NCI-H146 treated with DMSO at 0.1 percent for 48 hours (cell line): Measurements from ENCODE around the gene FOSL1.

Experiments used
- DNase-seq: peaks from one replicate; lab custom pipeline; 2025; ENCODE audit not compliant: unreplicated experiment; lab: John Stamatoyannopoulos, UW

The FOSL1 gene

DNA sequence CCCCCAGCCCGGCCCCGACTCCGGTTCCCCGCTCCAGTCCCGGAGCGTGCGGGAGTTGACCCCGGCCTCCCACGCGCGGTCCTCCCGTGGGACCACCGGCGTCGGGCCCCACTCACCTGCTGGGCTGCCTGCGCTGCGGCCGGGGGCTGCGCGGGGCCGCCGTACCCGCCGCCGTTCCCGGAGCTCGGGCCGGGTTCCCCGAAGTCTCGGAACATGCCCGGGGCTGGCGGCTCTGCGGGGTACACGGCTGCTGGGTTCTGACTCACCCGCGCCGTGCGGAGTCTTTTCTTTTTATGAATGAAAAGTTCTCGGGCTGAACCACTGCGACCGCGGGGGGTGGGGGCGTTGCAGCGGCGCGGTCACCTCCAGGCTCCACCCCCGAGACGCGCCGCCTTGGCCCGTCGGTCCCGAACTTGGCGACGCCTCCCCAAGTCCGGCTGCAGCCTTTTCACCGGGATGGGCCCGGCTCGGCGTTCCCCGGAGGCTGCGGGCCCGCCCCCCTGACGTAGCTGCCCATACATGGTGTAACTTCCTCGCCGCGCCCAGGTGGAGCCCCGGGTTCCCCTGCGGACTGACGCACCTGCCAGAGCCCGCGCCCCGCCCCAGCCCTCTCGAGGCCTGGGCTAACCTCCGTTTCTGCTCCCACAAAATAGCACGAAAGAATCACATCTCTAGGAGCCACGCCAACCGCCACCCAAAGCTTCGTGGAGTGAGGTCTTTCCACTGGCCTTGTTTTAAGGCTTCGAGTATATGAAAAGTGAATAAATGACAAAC is at the start of gene FOSL1:
Gene FOSL1 (minus strand): TSS at position 264 of the 774 bp plus-strand sequence. CDS start 49 bp downstream, at position 215.
- DNase-seq, result peak; percentile 68

DNA sequence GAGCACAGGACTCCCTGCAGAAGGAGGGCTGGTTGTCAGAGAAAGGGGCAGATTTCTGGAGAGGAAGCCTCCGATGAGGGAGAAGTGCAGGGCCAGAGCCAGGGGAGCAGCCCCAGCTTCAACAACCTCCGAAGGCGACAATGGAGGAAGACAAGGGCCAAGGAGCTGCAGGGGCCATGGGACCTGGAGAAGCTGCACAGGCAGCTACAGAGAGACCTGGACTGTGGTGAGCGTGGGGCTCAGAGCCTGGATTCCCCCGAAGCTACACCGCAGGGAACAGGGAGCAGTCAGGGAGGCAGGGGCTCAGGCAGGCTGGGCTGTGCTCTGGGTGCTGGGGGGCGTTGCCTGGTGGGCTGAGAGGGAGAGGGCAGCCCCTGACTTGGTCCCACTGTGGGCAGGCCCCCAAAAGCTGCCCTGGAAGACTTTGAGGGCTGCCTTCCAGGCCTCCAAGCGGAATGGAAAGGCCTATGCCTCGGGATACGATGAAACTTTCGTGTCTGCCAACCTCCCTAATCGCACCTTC is 47.5 kb upstream of the FOSL1 start:
- no peak for DNase-seq

DNA sequence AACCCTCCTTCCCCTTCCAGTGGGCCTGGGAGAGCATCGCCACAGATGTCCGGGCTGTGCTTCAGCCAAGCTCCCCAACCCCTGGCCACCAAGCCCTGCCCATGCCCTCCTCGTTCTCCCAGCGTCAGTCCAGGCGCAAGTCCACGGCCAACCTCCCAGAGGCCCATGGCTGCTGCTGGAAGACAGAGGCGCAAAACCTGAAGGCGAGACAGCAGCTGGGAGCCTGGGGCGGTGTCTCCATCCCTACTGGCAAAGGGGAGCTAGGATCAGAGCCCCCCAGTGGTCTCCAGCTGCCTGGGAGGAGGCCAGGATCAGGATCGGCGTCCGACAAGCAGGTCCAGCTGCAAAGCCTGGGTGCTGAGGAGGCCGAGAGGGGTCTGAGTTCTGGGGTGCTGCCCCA is 46.9 kb upstream of the FOSL1 start:
- DNase-seq, result no peak

DNA sequence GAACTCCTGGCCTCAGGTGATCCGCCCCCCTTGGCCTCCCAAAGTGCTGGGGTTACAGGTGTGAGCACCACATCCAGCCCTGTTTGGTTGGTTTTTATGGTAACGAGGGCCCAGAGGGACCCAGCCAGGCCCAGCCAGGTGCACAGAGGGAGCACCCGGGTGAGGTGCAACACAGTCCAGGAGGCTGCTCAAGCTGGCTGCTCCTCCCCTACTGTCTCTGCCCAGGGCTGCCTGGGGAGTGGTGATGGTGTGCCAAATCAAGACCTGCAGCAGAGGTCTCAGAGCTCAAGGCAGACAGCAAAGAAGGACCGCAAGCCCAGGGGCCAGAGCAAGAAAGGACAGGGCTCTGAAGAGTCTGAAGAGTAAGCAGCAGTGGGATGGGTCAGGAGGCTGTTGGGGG is 46.5 kb upstream of the FOSL1 start:
- no peak for DNase-seq

DNA sequence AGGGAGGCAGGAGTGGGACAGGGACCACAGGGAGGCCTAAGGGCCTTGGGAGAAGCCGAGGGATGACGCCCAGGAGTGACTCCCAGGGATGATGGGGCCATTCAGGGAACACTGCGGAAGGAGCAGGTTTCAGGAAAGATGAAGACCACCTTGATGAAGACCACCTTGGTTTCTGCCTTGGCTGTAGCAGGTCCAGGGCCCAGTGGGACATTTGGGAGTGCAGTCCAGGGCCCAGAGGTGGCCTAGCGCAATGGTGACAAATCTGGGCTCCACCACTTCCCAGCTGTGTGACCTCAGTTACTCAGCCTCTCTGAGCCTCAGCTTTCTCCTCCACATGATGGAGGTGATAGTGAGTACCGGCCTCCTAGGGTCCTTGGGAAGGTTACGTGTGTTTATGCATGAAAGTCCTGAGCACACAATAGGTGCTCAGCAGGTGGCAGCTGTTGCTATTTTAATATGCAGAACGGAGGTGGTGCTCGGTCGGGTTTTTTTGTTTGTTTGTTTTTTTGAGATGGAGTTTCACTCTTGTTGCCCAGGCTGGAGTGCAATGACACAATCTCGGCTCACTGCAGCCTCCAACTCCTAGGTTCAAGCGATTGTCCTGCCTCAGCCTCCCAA is 45.9 kb upstream of the FOSL1 start:
- DNase-seq, result no peak

DNA sequence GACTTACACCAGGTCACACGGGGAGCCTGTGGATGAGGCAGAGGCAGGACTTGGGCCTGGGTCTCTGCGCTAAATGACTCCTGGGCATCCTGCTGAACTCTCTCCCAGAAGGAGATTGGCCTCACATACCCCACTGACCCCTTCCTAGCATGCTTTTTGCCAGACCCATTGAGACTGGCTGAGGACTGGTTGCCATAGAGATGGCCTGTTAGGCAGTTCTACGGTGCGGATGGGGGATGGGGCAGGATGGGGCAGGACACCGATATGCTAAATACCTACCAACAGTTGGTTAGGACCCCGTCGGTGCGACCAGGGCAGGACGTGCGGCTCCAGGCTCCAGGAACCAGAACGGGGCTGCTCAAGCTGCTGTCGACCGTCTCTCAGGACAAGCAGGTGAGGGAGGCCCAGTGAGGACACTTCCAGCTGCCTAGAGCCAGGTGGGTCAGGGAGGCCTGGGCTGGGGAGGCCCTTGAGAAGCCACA is 45.3 kb upstream of the FOSL1 start, which contains the start of gene TSGA10IP:
Gene TSGA10IP (plus strand): TSS at position 51 of the 482 bp plus-strand sequence. CDS start 196 bp downstream, at position 247.
- DNase-seq, result no peak

DNA sequence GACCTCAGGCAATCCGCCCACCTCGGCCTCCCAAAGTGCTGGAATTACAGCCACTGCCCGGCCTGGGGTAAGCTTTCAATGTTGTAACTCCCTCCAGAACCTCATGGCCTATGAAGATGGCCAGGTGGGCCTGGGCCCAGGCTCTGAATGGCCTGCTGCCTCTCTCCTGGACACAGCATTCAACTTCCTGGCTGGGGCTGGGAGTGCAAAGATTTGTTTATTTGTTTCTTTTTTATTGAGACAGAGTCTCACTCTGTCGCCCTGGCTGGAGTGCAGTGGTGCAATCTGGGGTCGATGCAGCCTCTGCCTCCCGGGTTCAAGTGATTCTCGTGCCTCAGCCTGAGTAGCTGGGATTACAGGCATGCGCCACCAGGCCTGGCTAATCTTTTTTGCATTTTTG is 44.6 kb upstream of the FOSL1 start:
- no peak for DNase-seq

DNA sequence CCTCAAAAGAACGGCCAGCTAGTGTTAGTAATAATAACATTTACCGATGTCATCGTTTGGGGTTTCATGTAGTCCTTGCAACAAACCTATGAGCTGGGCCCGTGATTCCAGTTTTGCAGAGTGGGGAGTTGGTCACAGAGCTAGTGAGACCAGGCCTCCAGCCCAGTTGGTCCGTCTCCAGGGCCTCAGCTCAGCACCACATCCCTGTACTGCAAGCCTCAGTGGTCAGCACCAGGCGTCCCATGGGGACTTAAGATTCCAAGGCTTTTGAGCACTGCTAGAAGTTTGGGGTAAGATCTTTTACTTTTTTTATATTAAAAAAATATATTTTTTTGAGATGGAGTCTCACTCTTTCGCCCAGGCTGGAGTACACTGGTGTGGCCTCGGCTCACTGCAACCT is 44.0 kb upstream of the FOSL1 start:
- no peak for DNase-seq

DNA sequence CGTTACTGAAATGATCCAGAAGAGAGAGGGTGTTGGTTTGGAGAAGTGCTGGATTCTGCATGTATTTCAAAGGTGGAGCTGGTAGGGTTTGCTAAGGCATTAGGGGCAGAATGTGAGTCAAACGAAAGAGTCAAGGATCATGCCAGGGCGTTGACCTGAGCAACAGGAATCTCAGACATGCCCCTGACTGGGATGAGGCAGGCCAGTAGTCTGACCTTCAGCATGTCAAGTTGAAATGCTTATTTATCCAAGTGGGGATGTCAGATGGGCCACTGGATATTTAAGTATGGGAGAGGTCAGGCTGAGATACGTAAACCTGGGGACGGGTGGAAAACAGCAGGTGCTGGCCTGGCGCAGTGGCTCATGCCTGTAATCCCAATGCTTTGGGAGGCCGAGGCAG is 42.3 kb upstream of the FOSL1 start:
- no peak for DNase-seq

DNA sequence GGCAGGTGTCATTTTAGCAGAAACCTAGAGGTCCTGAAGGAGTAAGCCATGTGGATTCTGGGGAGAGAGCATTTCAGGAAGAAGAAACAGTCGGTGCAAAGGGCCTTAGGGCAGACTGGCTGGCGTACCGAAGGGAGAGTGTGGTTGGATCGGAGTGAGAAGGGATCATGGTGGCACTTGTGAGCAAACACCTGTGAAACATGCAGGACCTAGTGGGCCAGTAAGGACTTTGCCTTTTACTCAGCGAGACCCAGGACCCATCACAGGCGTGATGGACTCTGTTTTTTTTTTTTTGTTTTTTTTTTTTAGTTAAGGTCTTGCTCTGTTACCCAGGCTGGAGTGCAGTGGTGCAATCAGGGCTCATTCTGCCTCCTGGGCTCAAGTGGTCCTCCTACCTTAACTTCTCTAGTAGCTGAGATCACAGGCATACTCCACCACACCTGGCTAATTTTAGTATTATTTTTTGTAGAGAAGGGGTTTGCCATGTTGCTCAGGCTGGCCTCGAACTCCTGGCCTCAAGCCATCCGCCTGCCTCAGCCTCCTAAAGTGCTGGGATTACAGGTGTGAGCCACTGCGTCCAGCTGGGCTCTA is 41.6 kb upstream of the FOSL1 start:
- no peak for DNase-seq

DNA sequence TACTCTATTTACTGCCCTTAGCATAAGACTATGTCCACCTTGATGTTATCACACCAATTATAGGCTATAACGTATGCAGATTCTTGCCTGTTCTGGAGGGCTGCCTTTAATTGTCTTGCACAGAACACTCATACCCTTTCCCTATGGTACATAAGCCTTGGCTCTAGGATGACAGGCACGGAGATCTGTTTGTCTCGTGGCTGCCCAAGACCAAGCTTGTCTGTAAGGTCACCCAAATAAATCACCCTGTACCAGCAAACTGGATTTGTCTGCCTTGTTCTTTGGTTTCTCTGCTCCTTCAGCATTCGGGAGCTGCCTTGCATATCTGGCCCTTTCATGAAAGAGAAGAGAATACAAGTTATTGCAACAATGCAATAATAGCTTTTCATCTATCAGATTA is 37.6 kb upstream of the FOSL1 start:
- DNase-seq, result no peak

DNA sequence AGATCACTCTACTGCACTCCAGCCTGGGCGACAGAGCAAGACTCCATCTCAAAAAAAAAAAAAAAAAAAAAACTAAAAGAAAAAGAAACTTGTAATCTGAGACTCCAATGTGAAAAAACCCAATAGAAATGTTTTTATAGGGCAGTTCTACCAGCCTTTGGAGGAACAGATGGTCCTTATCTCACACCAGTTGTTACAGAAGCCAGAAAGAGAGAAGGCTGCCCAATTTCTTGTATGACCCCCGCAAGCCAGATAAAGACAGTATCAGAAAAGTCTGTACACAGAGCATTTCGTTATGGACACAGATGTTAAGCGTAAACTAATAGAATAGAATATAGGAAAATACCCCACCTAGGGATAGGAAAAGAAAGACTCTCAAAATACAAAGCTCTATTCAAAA is 33.8 kb upstream of the FOSL1 start:
- no peak for DNase-seq

DNA sequence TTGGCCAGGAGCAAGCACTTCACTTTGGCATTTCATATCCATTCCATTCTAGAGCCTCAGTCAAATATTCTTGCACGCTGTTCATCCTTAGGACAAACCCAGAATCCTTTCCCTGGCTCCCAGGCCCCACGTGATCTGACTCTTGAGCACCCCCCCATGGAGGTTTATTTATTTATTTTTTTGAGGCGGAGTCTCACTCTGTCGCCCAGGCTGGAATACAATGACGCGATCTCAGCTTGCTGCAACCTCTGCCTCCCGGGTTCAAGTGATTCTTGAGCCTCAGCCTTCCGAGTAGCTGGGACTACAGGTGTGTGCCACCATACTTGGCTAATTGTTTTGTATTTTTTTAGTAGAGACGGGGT is 32.4 kb upstream of the FOSL1 start:
- DNase-seq, result peak; percentile 11

DNA sequence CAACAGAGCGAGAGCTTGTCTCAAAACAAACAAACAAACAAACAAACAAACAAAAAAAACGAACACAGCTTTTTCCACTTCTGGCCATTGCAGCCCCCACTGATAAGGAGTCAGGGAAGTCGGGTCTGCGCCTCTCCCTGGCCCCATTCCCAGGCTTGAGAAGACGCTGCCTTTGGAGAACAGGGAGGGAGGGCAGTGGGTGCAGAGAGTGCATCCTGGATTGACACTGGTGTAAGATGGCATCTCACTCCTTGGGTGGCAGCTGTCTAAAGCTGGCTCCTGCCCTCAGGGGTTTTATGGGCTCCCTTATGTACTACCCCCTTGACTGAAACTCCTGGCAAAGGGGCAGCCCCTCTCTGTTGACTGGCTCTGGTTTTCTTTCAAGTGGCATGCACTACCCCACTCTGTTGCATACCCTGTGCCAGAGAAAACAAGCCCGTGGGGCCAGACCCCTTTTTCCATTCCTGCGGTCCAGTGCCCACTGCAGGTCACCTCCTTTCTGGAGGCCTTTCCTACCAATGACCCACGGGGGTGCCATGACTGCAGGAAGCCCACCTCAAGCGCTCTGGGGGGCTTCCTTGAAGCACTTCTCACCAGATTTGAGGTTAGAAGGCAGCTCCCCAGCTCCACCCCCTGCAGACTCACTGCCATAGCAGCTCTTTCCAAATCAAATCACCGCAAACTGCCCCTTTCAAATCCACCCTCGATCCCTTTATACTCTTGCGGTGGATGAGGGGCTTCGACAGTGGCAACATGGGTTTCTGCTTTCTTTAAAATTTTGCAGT is 31.8 kb upstream of the FOSL1 start:
- no peak for DNase-seq

DNA sequence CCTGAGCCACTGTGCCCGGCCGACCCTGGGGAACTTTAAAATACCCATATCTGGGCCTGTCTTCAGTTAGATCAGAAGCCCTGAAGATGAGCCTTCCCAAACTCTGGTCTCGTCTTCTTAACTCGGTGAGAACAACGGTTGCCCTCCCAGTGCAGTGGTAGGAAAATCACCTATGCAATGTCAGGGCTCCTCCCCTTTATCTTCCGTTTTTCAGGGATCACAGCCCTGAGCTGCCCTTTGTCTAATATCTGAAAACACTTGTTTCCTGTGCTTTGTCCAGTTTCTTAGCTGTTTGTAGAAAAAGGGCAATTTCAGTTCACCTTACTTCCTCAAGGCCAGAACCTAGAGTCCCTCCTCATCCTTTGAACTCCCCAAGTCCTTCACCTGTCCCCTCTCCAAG is 28.5 kb upstream of the FOSL1 start:
- no peak for DNase-seq

DNA sequence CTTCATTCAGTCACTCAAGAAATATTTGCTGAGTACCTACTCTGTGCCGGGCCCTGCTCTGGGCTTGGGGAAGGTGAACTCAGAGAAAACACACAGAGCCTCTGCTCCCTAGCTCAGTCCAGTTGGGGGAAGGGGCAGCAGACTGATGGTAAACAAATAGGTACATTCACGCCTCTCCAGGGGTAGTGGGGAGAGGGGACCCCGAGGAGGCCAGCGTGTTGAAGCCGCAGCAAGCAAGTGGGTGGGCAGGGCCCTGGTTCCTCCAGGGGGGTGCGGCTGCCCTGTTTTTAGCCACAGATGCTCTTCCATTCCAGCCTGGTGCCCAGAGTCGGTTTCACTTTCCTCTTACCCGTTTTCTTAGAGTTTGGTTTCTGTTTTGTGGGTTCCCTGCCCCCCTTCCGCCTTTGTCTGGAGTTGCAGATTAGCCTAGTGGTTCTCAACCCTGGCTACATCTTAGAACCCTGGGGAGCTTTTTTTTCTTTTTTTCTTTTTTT is 27.8 kb upstream of the FOSL1 start:
- DNase-seq, result no peak

DNA sequence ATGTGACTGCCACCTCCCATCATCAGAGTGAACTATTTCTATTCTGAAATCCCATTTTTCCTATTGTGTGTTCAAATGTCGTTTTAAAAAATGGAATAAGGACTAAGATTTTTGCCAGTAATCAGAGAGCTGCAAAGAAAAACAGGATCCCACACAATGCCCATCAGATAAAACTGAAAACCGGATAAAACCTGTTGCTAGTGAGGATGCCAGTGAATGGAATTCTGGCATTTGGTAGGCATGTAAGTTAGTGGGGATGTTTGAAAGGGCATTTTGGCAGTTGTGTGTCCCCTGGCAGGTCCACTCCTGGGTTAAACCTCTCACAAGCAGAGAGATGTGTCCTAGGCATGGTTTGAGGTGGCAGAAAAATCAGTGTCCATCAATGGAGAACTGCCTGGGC is 25.2 kb upstream of the FOSL1 start:
- no peak for DNase-seq

DNA sequence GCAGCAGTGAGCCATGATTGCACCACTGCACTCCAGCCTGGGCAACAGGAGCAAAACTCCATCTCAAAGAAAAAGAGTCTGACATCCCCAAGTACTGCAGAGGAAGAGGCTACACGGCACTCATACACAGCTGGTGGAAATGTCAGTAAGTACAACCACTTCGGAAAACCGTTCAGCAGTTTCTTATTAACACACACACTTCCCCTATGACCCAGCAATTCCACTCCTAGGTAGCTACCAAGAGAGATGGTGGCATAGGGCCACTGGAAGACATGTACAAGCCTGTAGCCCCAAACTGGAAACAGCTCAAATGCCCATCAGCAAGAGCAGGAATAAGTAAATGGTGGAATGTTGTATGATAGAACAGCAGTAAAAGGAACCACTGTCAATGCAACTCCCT is 22.4 kb upstream of the FOSL1 start:
- no peak for DNase-seq

DNA sequence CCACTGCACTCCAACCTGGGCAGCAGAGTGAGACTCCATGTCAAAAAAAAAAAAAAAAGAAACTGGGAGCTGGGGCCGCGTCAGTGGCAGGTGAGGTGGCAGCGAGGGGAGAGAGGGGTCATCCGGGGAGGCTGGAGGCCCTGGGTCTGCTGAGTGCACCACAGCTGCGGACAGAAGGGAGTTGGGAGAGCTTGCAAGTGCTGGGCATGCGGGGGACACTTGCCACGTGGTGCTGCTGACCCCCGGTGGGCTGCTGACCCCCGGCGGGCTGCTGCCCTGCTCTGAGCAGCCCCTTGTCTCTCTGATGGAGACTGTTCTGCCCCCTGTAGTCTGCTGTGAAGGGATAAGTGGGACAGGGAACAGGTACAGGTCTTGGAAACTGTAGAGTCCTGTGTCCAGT is 21.7 kb upstream of the FOSL1 start:
- no peak for DNase-seq

DNA sequence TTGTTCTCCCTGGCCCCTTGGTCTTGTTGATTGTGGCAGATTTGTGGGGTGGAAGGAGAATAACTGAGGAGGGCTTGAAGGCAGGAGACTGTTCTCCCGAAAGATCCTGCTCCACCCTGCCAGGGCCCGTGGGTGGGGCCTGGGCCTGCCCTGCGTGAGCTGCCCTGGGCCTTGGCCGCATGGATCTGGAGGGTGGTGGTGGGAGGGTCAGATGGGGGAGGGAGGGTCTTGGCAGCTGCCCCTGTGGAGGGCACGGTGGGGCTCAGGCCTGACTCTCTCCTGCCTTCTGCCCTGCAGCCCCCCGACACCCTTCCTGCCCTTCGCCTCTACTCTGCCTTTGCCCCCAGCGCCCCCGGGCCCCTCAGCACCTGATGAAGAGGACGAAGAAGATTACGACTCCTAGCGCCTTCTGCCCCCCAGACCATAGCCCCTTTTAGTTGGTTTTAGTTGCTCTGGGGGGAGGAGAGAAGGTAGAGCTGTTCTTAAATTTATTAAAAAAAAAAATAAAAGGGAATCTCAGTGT is 20.9 kb upstream of the FOSL1 start:
- no peak for DNase-seq

DNA sequence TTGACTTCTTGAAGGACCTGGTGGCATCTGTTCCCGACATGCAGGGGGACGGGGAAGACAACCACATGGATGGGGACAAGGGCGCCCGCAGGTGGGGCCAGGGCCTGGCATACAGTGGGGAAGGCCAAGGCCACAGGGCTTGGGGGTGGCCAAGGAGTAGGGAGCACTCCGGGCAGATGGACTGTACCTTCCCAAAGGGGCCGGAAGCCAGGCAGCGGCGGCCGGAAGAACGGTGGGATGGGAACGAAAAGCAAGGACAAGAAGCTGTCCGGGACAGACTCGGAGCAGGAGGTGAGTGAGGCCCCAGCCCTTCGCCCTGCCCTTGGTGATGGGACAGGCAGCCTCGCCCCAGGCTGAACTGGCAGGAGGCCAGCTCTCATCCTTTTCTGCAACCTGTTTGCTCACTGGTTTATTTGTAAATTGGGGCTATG is 20.2 kb upstream of the FOSL1 start:
- DNase-seq, result no peak
